Measurements from ENCODE around the gene CTNNBL1. TPM values are rescaled to one million over a fixed set of nuclear protein-coding genes. Genes with fewer than 3 reads are reported as not detected.

CTNNBL1 gene
- total RNA-seq, 2 donors from 2014 or later: 49.8 to 58.6 TPM

DNA sequence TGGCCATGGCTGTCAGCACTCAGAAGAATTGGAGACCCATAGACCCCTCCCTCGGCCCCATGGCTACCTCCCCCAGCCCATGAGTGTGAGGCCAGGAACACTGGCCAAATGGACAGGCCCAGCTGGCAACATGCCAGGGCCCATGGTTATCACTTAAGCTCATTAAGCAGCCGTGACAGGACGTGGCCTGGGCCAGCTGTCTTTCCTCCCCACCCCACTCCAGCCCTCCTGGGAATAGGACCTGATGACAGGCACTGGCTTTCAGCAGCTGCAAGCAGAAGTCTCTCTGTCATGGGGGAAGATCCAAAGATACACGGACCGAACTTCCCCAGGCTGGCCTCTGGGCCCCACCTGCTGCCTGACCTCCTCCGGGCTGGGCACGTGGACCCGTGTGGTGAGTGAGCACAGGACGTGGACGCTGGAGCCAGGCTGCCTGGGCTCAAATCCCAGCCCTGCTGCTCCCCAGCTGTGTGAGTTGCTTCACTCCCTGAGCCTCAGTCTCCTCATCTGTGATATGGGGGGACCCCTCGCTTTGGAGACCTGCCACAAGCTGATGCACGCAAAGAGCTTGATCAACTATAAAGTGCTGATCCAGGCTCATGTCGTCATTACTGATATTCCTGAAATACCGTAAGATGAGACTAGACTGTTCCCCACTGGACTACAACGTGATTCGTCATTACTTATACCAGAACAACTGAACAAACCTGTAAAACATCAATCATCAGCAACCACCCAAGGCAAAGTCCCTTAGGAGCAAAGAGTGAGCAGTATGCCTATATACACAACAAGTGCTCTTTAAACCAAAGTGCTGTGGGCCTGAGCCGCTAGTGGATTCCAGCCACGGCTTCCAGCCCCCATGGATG is 187.1 kb downstream of the CTNNBL1 start:
- intact Hi-C loops (cut with DNase I): no loop called here
- DNase-seq: peak; percentile 87
- peak; percentile 92 to 94 for ATAC-seq

DNA sequence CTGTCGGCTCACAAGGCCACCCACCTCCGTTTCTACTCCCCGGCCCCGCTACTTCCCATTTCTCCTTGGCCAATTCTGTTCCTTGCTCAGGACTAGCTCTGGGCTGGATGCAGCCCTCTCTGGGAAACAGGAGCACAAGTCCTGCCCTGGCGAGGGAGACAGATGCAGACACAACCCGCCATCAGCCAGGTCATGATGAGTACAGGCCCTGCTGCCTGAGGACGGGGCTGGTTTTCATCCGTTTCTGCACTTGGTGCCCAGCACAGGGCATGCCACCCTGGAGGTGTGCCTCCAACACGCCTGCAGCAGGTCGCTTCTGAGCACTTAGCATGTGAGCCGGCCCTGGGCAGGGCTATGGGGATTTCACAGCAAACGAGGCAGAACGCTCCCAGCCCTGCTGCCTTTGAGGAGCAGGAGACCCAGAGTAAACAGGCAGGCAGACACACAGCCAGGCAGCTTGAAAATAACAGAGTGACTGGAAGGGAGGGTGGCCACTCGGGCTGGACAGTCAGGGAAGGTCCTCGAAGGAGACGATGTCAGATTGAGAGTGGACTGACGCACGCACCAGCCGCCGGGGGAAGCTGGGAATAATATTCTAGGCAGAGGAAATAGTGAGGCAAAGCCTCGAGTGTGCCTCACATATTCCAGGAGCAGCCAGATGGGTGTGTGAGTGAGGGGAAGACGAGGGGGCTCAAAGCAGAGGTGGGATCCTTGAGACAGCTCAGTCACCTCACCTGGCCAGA is 187.9 kb downstream of the CTNNBL1 start:
- no peak for DNase-seq
- intact Hi-C loops (cut with DNase I): no loop called here
- no peak for ATAC-seq

GRCh38 chr20:37882961-37883712 is 189.3 kb downstream of the CTNNBL1 start:
- DNase-seq: no peak
- intact Hi-C loops (cut with DNase I): no loop called here

GRCh38 chr20:37885042-37885441 is 191.2 kb downstream of the CTNNBL1 start:
- DNase-seq (no peak), ATAC-seq (no peak)
- intact Hi-C loops (cut with DNase I): no loop called here

More at GRCh38 chr20:37882961-37883712, 189.3 kb downstream of the CTNNBL1 start:
- no peak for ATAC-seq

- intact Hi-C loops (cut with DNase I): no loop called here
- DNase-seq (no peak), ATAC-seq (peak in 1 of 2 donors; percentile 28)
Observed at GRCh38 chr20:37885593-37886503, 192.0 kb downstream of the CTNNBL1 start.

GRCh38 chr20:37886851-37887297 is 193.0 kb downstream of the CTNNBL1 start:
- ATAC-seq (peak; percentile 64 to 66), DNase-seq (peak; percentile 44)
- intact Hi-C loops (cut with DNase I): no loop called here

DNA sequence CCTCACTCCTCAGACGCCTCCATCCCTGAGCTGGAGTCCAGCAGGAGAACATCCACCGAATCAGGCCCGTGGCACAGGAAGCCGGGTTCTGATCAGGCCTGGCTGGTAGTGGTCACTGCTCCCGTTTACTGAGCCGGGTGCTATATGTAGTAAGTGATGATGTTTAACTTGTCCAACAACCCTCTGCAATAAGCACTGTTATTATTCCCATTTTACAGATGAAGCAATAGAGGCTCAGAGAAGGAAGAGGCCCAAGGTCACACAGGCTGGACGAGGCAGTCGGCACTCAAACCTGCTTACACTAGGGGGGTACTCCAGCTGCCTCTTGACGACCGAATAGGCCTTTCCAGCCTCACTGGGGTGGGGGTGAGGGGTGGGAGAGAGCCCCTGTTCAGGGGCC is 194.8 kb downstream of the CTNNBL1 start:
- DNase-seq (no peak), ATAC-seq (no peak)
- intact Hi-C loops (cut with DNase I): no loop called here

GRCh38 chr20:37890108-37890507 is 196.3 kb downstream of the CTNNBL1 start:
- ATAC-seq (no peak), DNase-seq (no peak)
- intact Hi-C loops (cut with DNase I): loop anchor here in 1 of 2 donors (10.0 kb wide), 1 partner anchor 325 kb away; no protein-coding TSS in a partner anchor

DNA sequence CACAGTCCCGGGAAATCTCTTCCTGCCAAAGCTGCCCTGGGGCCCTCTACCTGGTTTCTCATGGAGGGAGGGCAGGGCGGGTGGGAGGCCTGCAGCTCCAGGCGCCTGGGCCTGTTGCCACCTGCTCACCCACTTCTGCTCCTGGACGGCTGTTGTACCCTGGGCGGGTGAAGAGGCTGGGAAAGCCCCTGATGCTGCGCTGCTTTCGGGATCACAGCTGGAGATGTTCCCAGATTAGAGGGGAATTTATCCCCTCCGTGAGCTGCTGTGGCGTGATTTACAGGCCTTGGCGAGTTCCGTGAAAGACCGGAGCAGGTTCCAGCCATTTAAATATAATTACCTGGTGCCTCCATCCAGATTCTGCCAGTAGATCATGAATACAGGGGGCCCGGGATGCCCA is 196.8 kb downstream of the CTNNBL1 start:
- ATAC-seq: no peak
- DNase-seq: no peak
- intact Hi-C loops (cut with DNase I): loop anchor here in 1 of 2 donors (10.0 kb wide), 1 partner anchor 326 kb away; no protein-coding TSS in a partner anchor

- intact Hi-C loops (cut with DNase I): loop anchor here in 1 of 2 donors (10.0 kb wide), 1 partner anchor 327 kb away; no protein-coding TSS in a partner anchor
- no peak for ATAC-seq
Observed at GRCh38 chr20:37892001-37892400, 198.2 kb downstream of the CTNNBL1 start.

DNA sequence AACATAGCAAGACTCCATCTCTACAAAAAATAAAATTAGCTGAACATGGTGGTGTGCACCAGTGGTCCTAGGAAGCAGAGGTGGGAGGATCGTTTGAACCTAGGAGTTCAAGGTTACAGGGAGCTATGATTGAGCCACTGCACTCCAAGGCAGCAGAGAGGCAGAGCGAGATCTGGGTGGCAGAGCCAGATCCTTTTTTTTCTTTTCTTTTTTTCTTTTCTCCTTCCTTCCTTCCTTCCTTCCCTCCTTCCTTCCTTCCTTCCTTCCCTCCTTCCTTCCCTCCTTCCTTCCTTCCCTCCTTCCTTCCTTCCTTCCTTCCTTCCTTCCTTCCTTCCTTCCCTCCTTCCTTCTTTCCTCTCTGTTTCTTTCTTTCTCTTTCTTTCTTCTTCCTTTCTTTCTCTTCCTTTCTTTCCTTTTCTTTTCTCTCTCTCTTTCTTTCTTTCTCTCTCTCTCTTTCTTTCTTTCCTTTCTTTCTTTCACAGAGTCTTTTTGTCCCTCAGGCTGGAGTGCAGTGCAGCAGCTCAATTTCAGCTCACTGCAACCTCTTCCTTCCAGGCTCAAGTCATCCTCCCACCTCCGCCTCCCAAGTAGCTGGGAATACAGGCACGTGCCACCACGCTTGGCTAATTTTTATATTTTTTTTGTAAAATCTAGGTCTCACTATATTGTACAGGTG is 199.9 kb downstream of the CTNNBL1 start:
- intact Hi-C loops (cut with DNase I): loop anchor here in 1 of 2 donors (10.0 kb wide), 1 partner anchor 329 kb away; no protein-coding TSS in a partner anchor
- ATAC-seq: no peak
- DNase-seq: no peak

More at GRCh38 chr20:37892001-37892400, 198.2 kb downstream of the CTNNBL1 start:
- DNase-seq: no peak

DNA sequence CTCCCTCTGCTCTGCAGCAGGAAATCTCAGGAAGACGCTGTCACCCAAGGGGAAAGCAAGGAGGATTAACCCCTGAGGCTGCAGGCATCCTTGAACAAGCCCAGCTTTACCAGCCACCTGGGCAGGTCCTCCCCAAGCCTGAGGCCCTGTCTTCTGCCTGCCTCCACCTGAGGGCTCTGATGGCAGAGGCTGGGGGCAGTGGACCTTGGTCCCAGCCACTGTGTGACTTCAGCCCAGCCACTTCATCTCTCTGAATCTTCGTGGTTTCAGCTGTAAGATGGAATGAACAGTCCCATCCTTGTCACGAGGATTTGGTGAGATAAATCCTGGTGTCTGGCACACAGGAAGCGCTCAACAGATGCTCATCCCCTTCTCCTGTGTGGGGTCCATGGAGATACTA is 200.6 kb downstream of the CTNNBL1 start:
- intact Hi-C loops (cut with DNase I): loop anchor here in 1 of 2 donors (10.0 kb wide), 1 partner anchor 330 kb away; no protein-coding TSS in a partner anchor
- DNase-seq (no peak), ATAC-seq (no peak)

GRCh38 chr20:37895166-37895565 is 201.3 kb downstream of the CTNNBL1 start:
- ATAC-seq: no peak
- intact Hi-C loops (cut with DNase I): loop anchor here in 1 of 2 donors (5.0 to 10.0 kb wide), 2 partner anchors 138 to 330 kb away; no protein-coding TSS in a partner anchor
- DNase-seq: no peak

- intact Hi-C loops (cut with DNase I): loop anchor here in 1 of 2 donors (5.0 to 10.0 kb wide), 2 partner anchors 140 to 332 kb away; no protein-coding TSS in a partner anchor
- peak; percentile 37 for DNase-seq
- peak; percentile 53 to 55 for ATAC-seq
Observed at GRCh38 chr20:37896932-37897548, 203.2 kb downstream of the CTNNBL1 start.

GRCh38 chr20:37898233-37899104 is 204.6 kb downstream of the CTNNBL1 start:
- no peak for DNase-seq
- intact Hi-C loops (cut with DNase I): loop anchor here in 1 of 2 donors (5.0 to 10.0 kb wide), 2 partner anchors 141 to 334 kb away; no protein-coding TSS in a partner anchor
- ATAC-seq: peak in 1 of 2 donors; percentile 40

All from left cardiac atrium (tissue), 4 donors.